Muscle layer of colon (tissue), 2 donors: ENCODE data around the gene KCTD6.

Source experiments
- H3K27ac ChIP-seq: one replicate; pipeline ENCODE4 v1.7.0; 2013; ENCODE audit warnings: low read depth, mild to moderate bottlenecking, low read length, moderate library complexity
- H3K27me3 ChIP-seq, 2 donors: one replicate each; pipeline ENCODE4 v1.7.0; 2013; ENCODE audit warnings: low read length in 2 of 2, mild to moderate bottlenecking in 2 of 2; ENCODE audit not compliant: insufficient read depth in 2 of 2, control insufficient read depth in 1 of 2
- H3K36me3 ChIP-seq: one replicate; pipeline ENCODE4 v1.7.0; 2013; ENCODE audit warnings: mild to moderate bottlenecking, low read length; ENCODE audit not compliant: insufficient read depth
- H3K4me1 ChIP-seq: one replicate; pipeline ENCODE4 v1.7.0; 2013; ENCODE audit warnings: mild to moderate bottlenecking, low read length; ENCODE audit not compliant: insufficient read depth
- H3K4me3 ChIP-seq, 2 donors: one replicate each; pipeline ENCODE4 v1.7.0; 2013; ENCODE audit warnings: low read length in 2 of 2, low read depth in 1 of 2, mild to moderate bottlenecking in 1 of 2, moderate library complexity in 1 of 2
- H3K9ac ChIP-seq: one replicate; pipeline ENCODE4 v1.7.0; 2013; ENCODE audit warnings: low read length
- H3K9me3 ChIP-seq: one replicate; pipeline ENCODE4 v1.7.0; 2013; ENCODE audit warnings: mild to moderate bottlenecking, low read length
- donor health status: abdominal sarcoma.
- donor health status: Adenocarcinoma of cecum.

The KCTD6 gene

GRCh38 chr3:58528629-58529028 is 36.7 kb downstream of the KCTD6 start:
- no peak overlapping the region for H3K27ac ChIP-seq
- H3K9ac ChIP-seq: no peak overlapping the region
- peaks cover 59% of the 10 kb centered on the region for H3K36me3 ChIP-seq
- peaks cover 15% of the 10 kb centered on the region for H3K4me1 ChIP-seq
- H3K9me3 ChIP-seq: no peaks in the 10 kb centered on the region
- no peak overlapping the region for H3K4me3 ChIP-seq
- H3K27me3 ChIP-seq: no peaks in the 10 kb centered on the region

- Histone ChIP-seq H3K36me3 (peaks cover 59% of the 10 kb centered on the region), H3K27me3 (no peaks in the 10 kb centered on the region), H3K4me3 (no peak overlapping the region), H3K9ac (no peak overlapping the region), H3K27ac (no peak overlapping the region), H3K9me3 (no peaks in the 10 kb centered on the region), H3K4me1 (peaks cover 15% of the 10 kb centered on the region)
Observed at GRCh38 chr3:58529516-58530353, 37.8 kb downstream of the KCTD6 start.

GRCh38 chr3:58530354-58530865 is 38.5 kb downstream of the KCTD6 start:
- Histone ChIP-seq H3K27ac (no peak overlapping the region), H3K4me3 (no peak overlapping the region), H3K9ac (no peak overlapping the region), H3K4me1 (peaks cover 18% of the 10 kb centered on the region), H3K9me3 (no peaks in the 10 kb centered on the region), H3K36me3 (peaks cover 59% of the 10 kb centered on the region), H3K27me3 (no peaks in the 10 kb centered on the region)

GRCh38 chr3:58531555-58531954 is 39.7 kb downstream of the KCTD6 start:
- H3K4me3 ChIP-seq: no peak overlapping the region
- no peak overlapping the region for H3K9ac ChIP-seq
- H3K9me3 ChIP-seq: no peaks in the 10 kb centered on the region
- H3K27me3 ChIP-seq: no peaks in the 10 kb centered on the region
- no peak overlapping the region for H3K27ac ChIP-seq
- peaks cover 59% of the 10 kb centered on the region for H3K36me3 ChIP-seq
- peaks cover 29% of the 10 kb centered on the region for H3K4me1 ChIP-seq

GRCh38 chr3:58531956-58532355 is 40.1 kb downstream of the KCTD6 start:
- peaks cover 59% of the 10 kb centered on the region for H3K36me3 ChIP-seq
- no peaks in the 10 kb centered on the region for H3K9me3 ChIP-seq

GRCh38 chr3:58532794-58533220 is 40.9 kb downstream of the KCTD6 start:
- no peak overlapping the region for H3K9ac ChIP-seq
- H3K9me3 ChIP-seq: no peaks in the 10 kb centered on the region
- no peaks in the 10 kb centered on the region for H3K27me3 ChIP-seq
- no peak overlapping the region for H3K27ac ChIP-seq
- peaks cover 57% of the 10 kb centered on the region for H3K36me3 ChIP-seq
- H3K4me1 ChIP-seq: peaks cover 39% of the 10 kb centered on the region
- H3K4me3 ChIP-seq: no peak overlapping the region

More at GRCh38 chr3:58531956-58532355, 40.1 kb downstream of the KCTD6 start:
- Histone ChIP-seq H3K27me3 (no peaks in the 10 kb centered on the region), H3K4me1 (peaks cover 32% of the 10 kb centered on the region), H3K4me3 (no peak overlapping the region), H3K9ac (no peak overlapping the region), H3K27ac (no peak overlapping the region)

GRCh38 chr3:58534592-58535494 is 42.9 kb downstream of the KCTD6 start:
- H3K9ac ChIP-seq: no peak overlapping the region
- peaks cover 33% of the 10 kb centered on the region for H3K4me1 ChIP-seq
- no peak overlapping the region for H3K4me3 ChIP-seq
- no peaks in the 10 kb centered on the region for H3K27me3 ChIP-seq
- H3K36me3 ChIP-seq: peaks cover 41% of the 10 kb centered on the region
- no peaks in the 10 kb centered on the region for H3K9me3 ChIP-seq
- H3K27ac ChIP-seq: no peak overlapping the region

GRCh38 chr3:58535531-58536500 is 43.9 kb downstream of the KCTD6 start:
- peaks cover 32% of the 10 kb centered on the region for H3K36me3 ChIP-seq
- peak overlapping the region; percentile 71 for H3K27ac ChIP-seq
- H3K9ac ChIP-seq: peak overlapping the region; percentile 81
- H3K4me1 ChIP-seq: peaks cover 33% of the 10 kb centered on the region
- peak overlapping the region; percentile 24 to 77 for H3K4me3 ChIP-seq
- no peaks in the 10 kb centered on the region for H3K9me3 ChIP-seq
- H3K27me3 ChIP-seq: no peaks in the 10 kb centered on the region

- Histone ChIP-seq H3K27ac (peak within 1 kb of the TSS; percentile 71), H3K4me1 (peaks cover 33% of the 10 kb centered on the region), H3K36me3 (peaks cover 23% of the 10 kb centered on the region), H3K4me3 (peak within 1 kb of the TSS; percentile 24 to 77), H3K27me3 (no peaks in the 10 kb centered on the region), H3K9me3 (no peaks in the 10 kb centered on the region), H3K9ac (peak within 1 kb of the TSS; percentile 81)
Observed at GRCh38 chr3:58536501-58537411, 44.9 kb downstream of the KCTD6 start, which contains the start of gene ACOX2. Gene ACOX2, minus strand, starts transcription at chr3:58537190. Its CDS starts 2,084 bp downstream, at chr3:58535106.
